ENCODE data around the gene SLC16A6.
"Not testable (repeated sequence)": the region's sequence is repeated elsewhere in the genome, so short reads cannot be mapped to it uniquely, and the experiment has no call there.

The SLC16A6 gene

GRCh38 chr17:68291836-68292688, 1.1 kb upstream of the SLC16A6 start:
- DNase-seq: peak in 45 of 56 donors; percentile 14 to 80 (median 43)

- DNase-seq: peak in 18 of 56 donors; percentile 0 to 52 (median 10)
Observed at GRCh38 chr17:68290268-68290954, 516 bp downstream of the SLC16A6 start.

GRCh38 chr17:68289936-68290267, 1.0 kb downstream of the SLC16A6 start:
- DNase-seq: peak in 1 of 56 donors; percentile 41

- DNase-seq: no peak
Observed at GRCh38 chr17:68289473-68289872, 1.5 kb downstream of the SLC16A6 start.

GRCh38 chr17:68288804-68289203, 2.1 kb downstream of the SLC16A6 start:
- no peak for DNase-seq

- no peak for DNase-seq
Observed at GRCh38 chr17:68288375-68288774, 2.6 kb downstream of the SLC16A6 start.

- not testable (repeated sequence) for DNase-seq
Observed at GRCh38 chr17:68281965-68282364, 9.0 kb downstream of the SLC16A6 start.

GRCh38 chr17:68277807-68278206, 13.1 kb downstream of the SLC16A6 start:
- no peak for DNase-seq

- DNase-seq: not testable (repeated sequence)
Observed at GRCh38 chr17:68276339-68276738, 14.6 kb downstream of the SLC16A6 start.

- DNase-seq: no peak
Observed at GRCh38 chr17:68273722-68274121, 17.2 kb downstream of the SLC16A6 start.

GRCh38 chr17:68265833-68266232, 25.1 kb downstream of the SLC16A6 start:
- not testable (repeated sequence) for DNase-seq

- DNase-seq: peak in 9 of 56 donors; percentile 4 to 66 (median 23)
Observed at GRCh38 chr17:68263101-68263681, 27.7 kb downstream of the SLC16A6 start.

GRCh38 chr17:68262467-68262866, 28.5 kb downstream of the SLC16A6 start:
- not testable (repeated sequence) for DNase-seq

- no peak for DNase-seq
Observed at GRCh38 chr17:68260051-68260762, 30.7 kb downstream of the SLC16A6 start.

GRCh38 chr17:68259648-68259951, 31.3 kb downstream of the SLC16A6 start:
- DNase-seq: not testable (repeated sequence)

GRCh38 chr17:68258890-68259647, 31.9 kb downstream of the SLC16A6 start:
- DNase-seq: peak in 12 of 56 donors; percentile 3 to 53 (median 18)

GRCh38 chr17:68257934-68258333, 33.0 kb downstream of the SLC16A6 start:
- DNase-seq: no peak

GRCh38 chr17:68256701-68257100, 34.2 kb downstream of the SLC16A6 start:
- not testable (repeated sequence) for DNase-seq

GRCh38 chr17:68255731-68256538, 35.0 kb downstream of the SLC16A6 start:
- no peak for DNase-seq

GRCh38 chr17:68255151-68255550, 35.8 kb downstream of the SLC16A6 start:
- no peak for DNase-seq

All from amygdala (tissue), 56 donors.